ENCODE data around the gene TMEM244.

- TF ChIP-seq POLR2A (IDR thresholded peaks at IDR 0.05; ENCODE audit: low read depth, low read length) (no peak), POLR2AphosphoS5 (IDR thresholded peaks at IDR 0.05; ENCODE audit: insufficient read depth, low read depth, low read length) (no peak), EZH2 (IDR thresholded peaks at IDR 0.05; ENCODE audit: borderline replicate concordance, low read depth, low read length, severe bottlenecking) (no peak), JUN (IDR thresholded peaks at IDR 0.05; ENCODE audit: borderline replicate concordance, insufficient read depth, insufficient read length, low read depth) (no peak), FOS (IDR thresholded peaks at IDR 0.05; ENCODE audit: borderline replicate concordance, insufficient read depth, low read length) (no peak), MYC (IDR thresholded peaks at IDR 0.05; ENCODE audit: low read depth, low read length) (no peak), GATA2 (IDR thresholded peaks at IDR 0.05; ENCODE audit: insufficient read depth, insufficient read length, low read depth, low read length) (no peak)
- TF ChIP-seq, protein P1, sequence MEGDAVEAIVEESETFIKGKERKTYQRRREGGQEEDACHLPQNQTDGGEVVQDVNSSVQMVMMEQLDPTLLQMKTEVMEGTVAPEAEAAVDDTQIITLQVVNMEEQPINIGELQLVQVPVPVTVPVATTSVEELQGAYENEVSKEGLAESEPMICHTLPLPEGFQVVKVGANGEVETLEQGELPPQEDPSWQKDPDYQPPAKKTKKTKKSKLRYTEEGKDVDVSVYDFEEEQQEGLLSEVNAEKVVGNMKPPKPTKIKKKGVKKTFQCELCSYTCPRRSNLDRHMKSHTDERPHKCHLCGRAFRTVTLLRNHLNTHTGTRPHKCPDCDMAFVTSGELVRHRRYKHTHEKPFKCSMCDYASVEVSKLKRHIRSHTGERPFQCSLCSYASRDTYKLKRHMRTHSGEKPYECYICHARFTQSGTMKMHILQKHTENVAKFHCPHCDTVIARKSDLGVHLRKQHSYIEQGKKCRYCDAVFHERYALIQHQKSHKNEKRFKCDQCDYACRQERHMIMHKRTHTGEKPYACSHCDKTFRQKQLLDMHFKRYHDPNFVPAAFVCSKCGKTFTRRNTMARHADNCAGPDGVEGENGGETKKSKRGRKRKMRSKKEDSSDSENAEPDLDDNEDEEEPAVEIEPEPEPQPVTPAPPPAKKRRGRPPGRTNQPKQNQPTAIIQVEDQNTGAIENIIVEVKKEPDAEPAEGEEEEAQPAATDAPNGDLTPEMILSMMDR (IDR thresholded peaks at IDR 0.05; ENCODE audit: extremely low read depth in 1 of 2, insufficient read depth in 1 of 2, low read depth in 1 of 2, low read length in 2 of 2), result peak; percentile 23 to 24
- TF ChIP-seq, protein P2, sequence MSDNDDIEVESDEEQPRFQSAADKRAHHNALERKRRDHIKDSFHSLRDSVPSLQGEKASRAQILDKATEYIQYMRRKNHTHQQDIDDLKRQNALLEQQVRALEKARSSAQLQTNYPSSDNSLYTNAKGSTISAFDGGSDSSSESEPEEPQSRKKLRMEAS (IDR thresholded peaks at IDR 0.05; ENCODE audit: insufficient read depth, insufficient read length), result no peak
Observed at GRCh38 chr6:129893640-129894039, 32.5 kb upstream of the TMEM244 start.

All from endothelial cell of umbilical vein (primary cell).